HFF-Myc (cell line): Measurements from ENCODE around the gene NBAS.

Experiments
- DNase-seq: peaks from one replicate; pipeline ENCODE4 v3.0.0-alpha.2; 2011; ENCODE audit warnings: low read depth; ENCODE audit errors: extremely low read depth
- H3K4me3 ChIP-seq: replicated peaks from 2 replicates; pipeline ENCODE4 v1.5.1; 2011; ENCODE audit warnings: low read depth, mild to moderate bottlenecking, control low read depth, low read length
- CTCF ChIP-seq: IDR thresholded peaks from 2 replicates; pipeline ENCODE4 v1.5.1; 2012; ENCODE audit warnings: mild to moderate bottlenecking, low read depth, low read length, control low read depth; ENCODE audit errors: missing control alignments

NBAS gene

GRCh38 chr2:15429032-15429431, 132.1 kb downstream of the NBAS start:
- H3K4me3 ChIP-seq: no peak overlapping the region
- TF ChIP-seq CTCF: no peak
- DNase-seq: no peak

DNA sequence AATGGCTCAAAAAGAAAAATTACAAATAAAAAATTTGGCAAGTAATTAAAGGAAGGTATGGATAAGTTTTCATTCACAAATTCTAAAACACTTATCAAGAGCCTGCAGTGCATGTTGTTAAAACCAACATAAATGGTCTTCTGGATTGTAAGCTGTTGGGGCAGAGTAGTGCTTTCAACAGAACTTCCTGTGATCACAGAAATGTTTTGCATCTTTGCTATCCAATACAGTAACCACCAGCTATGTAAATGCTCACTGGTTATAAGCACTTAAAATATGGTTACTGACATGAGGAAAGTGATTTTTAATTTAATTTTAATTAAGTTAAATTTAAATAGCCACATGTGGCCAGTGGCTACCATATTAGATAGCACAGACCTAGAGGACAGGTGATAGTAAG, 133.1 kb downstream of the NBAS start:
- no peak for TF ChIP-seq CTCF
- no peak overlapping the region for H3K4me3 ChIP-seq
- no peak for DNase-seq

GRCh38 chr2:15426606-15427005, 134.5 kb downstream of the NBAS start:
- no peak for DNase-seq
- TF ChIP-seq CTCF: no peak
- H3K4me3 ChIP-seq: no peak overlapping the region

GRCh38 chr2:15425712-15426111, 135.4 kb downstream of the NBAS start:
- H3K4me3 ChIP-seq: no peak overlapping the region
- TF ChIP-seq CTCF: no peak
- no peak for DNase-seq

- DNase-seq: no peak
- no peak for TF ChIP-seq CTCF
- H3K4me3 ChIP-seq: no peak overlapping the region
Measured at GRCh38 chr2:15421753-15422152, 139.4 kb downstream of the NBAS start.

DNA sequence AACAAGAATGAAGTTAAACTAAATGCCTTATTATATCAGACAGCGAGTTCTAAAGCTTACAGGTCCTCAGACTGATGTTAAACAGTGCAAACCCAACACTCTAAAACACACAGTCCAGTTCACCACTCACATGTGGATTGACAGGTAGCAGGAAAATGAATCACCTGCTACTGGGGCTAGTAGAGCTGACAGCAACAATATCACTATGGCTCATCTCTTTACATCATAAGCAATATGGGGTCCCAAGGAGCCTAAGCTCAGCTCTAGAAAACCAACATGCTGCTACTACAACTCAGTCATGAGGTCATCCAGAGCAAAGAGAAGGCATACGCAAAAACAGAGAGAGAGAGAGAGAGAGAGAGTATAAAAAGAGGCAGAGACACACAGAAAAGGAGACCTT, 145.4 kb downstream of the NBAS start:
- TF ChIP-seq CTCF: no peak
- DNase-seq: no peak
- H3K4me3 ChIP-seq: no peak overlapping the region

GRCh38 chr2:15412779-15413178, 148.4 kb downstream of the NBAS start:
- DNase-seq: no peak
- H3K4me3 ChIP-seq: no peak overlapping the region
- no peak for TF ChIP-seq CTCF
